Caki2 (cell line): ENCODE results near the gene ZSCAN5A. TPM values are rescaled to one million over a fixed set of nuclear protein-coding genes. Genes with fewer than 3 reads are reported as not detected.
"Not testable (repeated sequence)": the region's sequence is repeated elsewhere in the genome, so short reads cannot be mapped to it uniquely, and the experiment has no call there.

Experiments used
- DNase-seq: peaks from one replicate; pipeline ENCODE4 v3.0.0-alpha.2; 2015; ENCODE audit warnings: low read depth
- in situ Hi-C: cut with HindIII; loops from 2 replicates; pipeline ENCODE4 v1.10.0; 2016; ENCODE audit warnings: low sequenced_read_pairs, low pct_unique_long_range_greater_than_20kb, mixed read lengths
- total RNA-seq: library from RNA; depleted of rRNA; stranded (reverse); fragments of >200 nt; shearing (Covaris generic); gene quantifications from 2 replicates; pipeline ENCODE4 v1.2.3, GENCODE V29; 2014; ENCODE audit warnings: low replicate concordance

The ZSCAN5A gene
- total RNA-seq, 1 experiment from 2014 or later: 3.2 TPM

DNA sequence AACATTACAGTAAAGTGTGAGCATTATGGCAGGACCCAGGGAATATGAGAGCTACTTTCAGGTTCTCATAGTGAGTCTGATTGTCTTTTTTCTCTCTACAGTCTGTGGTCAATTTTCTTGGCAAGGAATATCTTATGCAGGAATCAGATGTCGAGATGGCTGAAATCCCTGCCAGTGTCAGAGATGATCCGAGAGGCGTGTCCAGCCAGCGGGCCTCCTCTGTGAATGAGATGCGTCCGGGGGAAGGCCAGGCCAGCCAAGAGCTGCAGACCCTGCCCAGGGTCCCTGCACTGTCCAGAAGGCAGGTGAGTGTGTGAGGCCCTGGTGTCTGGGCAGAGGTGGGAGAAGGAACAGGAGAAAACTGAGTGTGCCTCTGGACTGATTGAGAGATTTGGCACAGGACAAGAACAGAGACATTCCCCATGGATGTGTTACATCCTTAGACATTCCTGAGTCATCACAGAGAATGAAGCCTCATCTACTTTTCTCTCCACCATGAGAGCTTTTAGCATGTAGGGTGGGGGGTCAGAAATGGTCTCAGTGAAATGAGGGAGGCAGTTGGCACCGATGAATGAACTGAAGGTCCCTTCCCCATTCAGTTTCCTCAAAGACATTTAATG, 69.4 kb downstream of the ZSCAN5A start:
- in situ Hi-C loops: no loop called here
- no peak for DNase-seq

DNA sequence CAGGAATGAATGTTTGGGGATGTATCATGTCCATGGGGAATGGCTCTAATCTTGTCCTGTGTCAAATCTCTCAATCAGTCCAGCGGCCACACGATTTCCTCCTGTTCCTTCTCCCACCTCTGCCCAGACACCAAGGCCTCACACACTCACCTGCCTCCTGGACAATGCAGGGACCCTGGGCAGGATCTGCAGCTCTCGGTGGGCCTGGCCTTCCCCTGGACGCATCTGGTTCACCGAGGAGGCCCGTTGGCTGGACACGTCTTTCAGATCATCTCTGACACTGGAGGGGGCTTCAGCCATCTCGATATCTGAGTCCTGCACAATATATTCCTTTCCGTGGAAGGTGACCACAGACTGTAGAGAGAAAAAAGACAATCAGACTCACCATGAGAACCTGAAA, 91.2 kb downstream of the ZSCAN5A start:
- DNase-seq: no peak
- in situ Hi-C loops: no loop called here

DNA sequence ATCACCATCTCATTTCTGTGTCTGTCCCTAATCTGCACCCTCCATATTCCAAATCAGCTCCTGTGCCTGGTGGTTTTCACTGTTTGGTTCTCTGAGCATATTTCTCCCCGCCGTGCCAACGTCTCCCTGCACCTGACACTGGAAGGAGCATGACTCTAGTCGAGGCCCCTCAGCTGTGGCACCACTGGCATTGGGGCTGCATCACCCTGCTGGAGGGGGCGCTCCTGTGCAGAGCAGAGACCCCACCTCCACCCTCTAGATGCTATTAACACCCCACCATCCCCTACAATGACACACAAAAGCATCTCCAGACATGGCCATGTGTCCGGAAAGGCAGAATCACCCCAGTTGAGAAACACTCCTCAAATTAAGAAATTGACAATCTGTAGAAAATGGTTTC, 91.7 kb downstream of the ZSCAN5A start:
- in situ Hi-C loops: no loop called here
- DNase-seq: no peak

DNA sequence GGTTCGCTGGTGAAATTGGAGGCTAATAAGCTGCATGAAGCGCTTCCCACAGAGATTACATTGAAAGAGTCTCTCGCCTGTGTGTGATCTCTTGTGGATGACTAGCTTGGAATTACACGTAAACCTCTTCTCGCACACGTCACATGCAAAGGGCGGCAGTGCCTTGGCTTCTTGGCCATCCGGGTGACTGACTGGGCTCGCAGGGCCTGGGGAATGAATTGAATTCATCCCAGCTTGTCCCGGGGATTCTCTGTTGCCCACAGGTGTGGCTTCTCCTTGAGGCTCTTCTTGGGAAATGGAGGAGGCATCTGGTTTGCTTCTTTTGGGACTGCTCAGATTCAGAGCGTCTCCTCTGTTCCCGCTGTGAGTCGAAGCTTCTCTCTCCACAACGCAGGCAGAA, 92.8 kb downstream of the ZSCAN5A start:
- in situ Hi-C loops: no loop called here

DNA sequence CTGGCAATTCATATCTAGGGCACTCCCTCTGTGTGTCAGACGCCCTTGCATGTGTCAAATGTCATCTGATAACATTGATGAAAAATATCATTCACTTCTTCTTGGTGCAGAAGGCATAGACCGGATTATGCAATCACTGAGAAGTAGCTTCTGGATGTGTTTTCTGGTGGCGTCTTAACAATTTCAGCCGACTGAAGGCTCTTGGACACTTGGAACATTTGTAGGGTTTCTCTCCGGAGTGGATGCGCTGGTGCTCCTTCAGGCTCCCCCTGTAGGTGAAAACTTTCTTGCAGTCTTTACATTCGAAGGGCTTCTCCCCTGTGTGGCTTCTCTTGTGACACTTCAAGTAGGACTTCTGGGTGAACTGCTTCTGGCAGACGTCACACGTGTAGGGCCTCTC, 93.2 kb downstream of the ZSCAN5A start:
- in situ Hi-C loops, DNase-seq: not testable (repeated sequence)

More for the DNA sequence above, 92.8 kb downstream of the ZSCAN5A start:
- DNase-seq: no peak

DNA sequence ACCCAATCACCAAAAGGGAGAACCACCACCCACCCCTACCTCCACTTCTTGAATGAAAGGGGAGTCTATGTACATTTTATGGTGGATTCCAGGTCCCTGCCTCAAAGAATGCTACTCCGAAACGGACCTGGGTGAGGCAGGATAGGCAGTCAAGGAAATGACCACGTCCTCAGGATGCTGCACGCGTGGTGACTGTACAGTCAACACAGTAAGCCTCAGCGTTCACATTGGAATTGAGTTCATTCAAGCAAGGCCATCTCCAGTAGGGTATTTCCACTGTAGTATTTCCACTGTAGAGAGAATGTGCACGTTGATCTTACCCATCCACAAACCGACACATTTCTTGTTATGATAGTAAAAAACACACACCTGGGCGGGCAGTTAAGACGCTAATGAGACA, 95.7 kb downstream of the ZSCAN5A start:
- in situ Hi-C loops: no loop called here
- DNase-seq: no peak

DNA sequence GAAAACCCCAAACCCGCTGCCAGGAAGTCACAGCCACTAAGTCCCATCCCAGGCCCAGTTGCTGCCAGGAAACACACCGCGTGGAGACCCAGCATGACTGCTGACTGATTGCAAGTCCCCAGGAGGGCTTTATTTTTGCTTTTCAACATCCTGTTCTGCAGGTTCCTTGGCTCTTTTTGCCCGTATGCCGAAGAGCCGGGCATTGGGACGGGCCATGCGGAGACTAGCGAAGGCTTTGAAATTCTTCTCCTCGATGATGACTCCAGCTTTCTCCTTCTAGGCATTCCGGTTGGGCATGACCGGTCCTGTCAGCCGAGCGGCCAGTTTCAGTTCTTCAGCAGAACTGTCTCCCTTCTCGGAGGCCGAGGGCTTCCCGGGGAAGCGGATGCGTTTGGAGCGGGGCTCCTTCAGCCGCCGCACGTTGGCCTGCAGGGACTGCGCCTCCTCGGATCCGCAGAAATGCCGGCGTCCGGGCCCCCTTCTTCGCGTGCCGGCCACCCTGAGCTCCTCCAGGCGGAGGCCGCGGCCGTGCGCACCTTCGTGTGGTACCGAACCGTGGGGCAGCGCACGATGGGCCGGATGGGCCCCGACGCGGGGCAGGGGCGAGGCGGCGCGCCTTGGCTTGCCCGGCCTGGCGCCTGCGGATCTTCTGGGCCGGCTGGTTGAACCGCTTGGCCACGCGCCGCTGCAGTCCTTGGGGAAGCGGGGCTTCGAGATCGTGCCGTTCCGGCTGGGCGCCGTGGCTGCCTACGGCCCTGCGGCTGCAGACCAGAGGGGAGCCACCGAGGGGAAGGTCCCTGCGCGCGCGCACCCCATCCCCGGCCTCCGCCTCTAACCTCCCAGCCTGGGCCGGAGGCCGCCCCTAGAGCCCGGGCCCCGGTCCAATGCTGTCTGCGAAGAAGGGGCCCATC, 97.3 kb downstream of the ZSCAN5A start:
- in situ Hi-C loops: no loop called here
- DNase-seq: no peak

DNA sequence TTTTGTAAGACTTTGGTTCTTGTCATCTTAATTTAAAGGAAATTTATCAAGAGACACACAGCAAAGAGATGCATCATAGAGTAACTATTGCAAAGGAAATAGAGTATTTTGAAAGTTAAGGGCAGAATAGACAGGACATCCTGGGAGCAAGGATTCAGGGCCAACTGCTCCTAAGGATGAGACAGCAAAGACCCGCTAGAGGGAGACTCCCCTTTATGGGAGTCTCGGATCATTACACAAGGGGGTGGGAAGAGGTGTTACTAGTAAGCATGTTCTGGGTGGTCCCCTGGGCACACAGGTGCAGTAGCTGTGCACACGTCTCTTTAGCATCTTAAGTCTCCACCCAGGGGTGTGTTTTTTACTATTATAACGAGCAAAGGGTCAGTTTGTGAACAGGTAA, 102.9 kb downstream of the ZSCAN5A start:
- no peak for DNase-seq
- in situ Hi-C loops: no loop called here

DNA sequence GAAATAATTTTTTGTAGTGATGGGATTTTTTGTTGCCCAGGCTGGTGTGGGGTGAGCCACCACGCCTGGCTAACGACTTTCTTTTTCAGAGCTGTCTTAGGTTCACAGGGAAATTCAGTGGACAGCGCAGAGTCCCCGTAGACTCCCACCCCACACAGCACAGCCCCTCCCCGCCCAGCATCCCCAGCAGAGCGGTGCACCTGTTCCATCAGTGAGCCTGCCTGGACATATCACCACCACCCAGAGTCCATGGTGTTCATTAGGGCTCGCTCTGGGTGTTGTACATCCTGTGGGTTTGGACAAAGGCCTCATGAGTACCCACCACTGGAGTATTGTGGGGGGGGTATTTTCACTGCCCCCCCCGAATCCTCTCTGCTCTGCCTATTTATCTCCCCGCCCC, 104.6 kb downstream of the ZSCAN5A start:
- DNase-seq, in situ Hi-C loops: not testable (repeated sequence)

DNA sequence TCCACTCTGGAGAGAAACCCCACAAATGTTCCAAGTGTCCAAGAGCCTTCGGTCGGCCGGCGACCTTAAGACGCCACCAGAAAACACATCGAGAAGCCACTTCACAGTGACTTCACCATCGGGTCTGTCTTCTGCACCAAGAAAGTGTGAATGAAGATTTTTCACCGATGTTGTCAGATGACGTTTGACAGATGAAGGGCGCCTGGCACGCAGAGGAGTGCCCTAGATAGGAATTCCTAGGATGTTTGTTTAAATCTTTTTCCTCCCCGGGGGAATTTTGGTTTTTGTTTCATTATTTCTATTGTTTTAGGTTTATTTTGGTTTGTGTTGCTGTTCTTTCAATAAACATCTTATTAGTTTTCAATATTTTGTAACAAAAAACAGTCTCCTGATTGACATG, 105.5 kb downstream of the ZSCAN5A start:
- DNase-seq: no peak

DNA sequence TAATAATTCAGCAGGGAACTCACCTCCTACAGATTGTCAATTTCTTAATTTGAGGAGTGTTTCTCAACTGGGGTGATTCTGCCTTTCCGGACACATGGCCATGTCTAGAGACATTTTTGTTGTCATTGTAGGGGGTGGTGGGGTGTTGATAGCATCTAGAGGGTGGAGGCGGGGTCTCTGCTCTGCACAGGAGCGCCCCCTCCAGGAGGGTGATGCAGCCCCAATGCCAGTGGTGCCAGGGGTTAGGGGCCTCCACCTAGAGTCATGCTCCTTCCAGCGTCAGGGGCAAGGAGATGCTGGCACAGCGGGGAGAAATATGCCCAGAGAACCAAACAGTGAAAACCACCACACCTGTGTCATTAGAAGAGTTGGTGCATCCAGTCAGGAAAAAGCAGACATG, 107.1 kb downstream of the ZSCAN5A start:
- in situ Hi-C loops, DNase-seq: not testable (repeated sequence)

More for the DNA sequence above, 105.5 kb downstream of the ZSCAN5A start:
- in situ Hi-C loops: no loop called here

DNA sequence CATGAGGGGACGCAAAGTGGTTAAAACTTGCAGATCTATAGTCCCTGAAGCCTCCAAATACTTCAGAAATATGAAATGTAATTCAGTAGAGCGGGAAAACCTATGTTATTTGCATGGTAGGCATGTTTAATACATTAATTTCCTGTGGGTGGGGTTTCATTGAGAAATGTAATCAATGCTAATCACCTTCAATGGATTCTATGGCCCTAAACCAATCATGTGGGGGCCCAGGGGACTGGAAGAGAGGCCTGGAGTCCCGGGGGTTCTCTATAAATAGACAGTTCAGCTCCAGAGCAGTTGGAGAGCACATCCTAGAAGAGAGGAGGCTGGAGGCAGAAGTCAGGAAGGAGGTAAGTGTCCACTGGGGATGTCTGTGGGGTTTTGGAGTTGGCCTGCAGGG, 112.7 kb downstream of the ZSCAN5A start, which contains the start of gene ZSCAN5C:
Gene ZSCAN5C (plus strand): TSS at position 301 of the 400 bp plus-strand sequence. CDS start 3,641 bp downstream, outside the sequence.
- in situ Hi-C loops: no loop called here
- no peak for DNase-seq

DNA sequence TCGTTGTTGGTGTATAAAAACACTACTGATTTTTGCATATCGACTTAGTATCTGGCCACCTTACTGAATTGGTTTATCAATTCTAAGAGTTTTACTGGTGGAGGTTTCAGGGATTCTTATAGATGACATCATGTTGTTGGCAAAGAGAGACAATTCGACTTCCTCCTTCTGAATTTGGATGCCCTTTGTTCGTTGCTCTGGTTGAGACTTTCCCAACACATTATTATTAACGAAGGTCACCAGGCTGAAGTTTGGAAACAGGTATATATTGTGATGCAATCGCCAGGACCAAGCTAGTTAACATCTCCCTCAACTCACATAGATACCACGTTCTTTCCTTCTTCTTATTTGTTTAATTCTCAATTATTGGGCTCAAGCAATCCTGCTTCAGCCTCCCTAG, 115.0 kb downstream of the ZSCAN5A start:
- in situ Hi-C loops: no loop called here
- DNase-seq: no peak

DNA sequence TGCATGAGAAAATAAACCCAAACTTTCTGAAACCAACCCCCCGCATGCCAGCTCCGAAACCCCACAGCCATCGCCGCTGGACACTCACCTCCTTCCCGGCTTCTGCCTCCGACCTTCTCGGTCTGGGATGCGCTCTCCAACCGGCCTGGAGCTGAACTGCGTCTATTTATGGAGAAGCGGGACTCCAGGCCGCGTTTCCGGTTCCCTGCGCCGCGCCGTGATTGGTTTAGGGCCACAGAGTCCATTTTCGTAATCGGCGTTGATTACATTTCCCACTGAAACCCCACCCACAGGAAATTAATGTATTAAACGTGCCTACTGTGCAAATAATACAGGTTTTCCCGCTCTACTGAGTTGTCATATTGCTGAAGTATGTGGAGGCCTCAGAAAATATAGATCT, 117.0 kb downstream of the ZSCAN5A start, which contains the start of gene ZSCAN5B:
Gene ZSCAN5B (minus strand): TSS at position 138 of the 400 bp plus-strand sequence. CDS start 4,731 bp downstream, outside the sequence.
- DNase-seq, in situ Hi-C loops: not testable (repeated sequence)

DNA sequence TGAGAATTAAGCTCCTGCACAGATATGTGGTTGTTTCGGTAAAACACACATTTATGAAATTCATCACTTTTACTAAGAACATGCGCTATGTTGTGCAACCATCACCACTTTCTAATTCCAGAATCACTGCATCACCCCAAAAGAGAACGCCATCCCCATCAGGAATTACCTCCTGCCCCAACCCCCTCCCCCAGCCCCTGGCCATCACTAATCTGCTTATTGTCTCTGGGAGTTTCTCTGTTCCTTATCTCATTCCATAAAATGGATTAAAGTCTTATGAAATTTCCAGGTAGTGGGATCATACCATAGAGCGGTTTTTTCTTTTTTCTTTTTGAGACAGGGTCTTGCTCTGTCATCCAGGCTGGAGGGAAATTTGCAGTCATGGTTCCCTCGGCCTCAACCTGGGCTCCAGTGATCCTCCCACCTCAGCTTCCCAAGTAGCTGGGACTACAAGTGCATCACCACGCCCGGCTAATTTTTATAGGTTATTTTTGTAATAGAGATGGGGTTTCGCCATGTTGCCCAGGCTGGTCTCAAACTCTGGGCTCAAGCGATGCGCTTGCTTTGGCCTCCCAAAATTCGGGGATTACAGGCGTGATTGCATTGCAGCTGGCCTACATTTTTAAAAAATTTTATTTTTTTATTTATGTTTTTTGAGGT, 120.5 kb downstream of the ZSCAN5A start:
- no peak for DNase-seq
- in situ Hi-C loops: no loop called here

DNA sequence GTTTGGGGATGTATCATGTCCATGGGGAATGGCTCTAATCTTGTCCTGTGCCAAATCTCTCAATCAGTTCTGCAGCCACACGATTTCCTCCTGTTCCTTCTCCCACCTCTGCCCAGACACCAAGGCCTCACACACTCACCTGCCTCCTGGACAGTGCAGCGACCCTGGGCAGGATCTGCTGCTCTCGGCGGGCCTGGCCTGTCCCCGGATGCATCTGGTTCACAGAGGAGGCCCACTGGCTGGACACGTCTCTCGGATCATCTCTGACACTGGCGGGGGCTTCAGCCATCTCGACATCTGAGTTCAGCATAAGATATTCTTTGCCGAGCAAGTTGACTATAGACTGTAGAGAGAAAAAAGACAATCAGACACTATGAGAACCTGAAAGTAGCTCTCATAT, 122.9 kb downstream of the ZSCAN5A start:
- DNase-seq: no peak
- in situ Hi-C loops: no loop called here

DNA sequence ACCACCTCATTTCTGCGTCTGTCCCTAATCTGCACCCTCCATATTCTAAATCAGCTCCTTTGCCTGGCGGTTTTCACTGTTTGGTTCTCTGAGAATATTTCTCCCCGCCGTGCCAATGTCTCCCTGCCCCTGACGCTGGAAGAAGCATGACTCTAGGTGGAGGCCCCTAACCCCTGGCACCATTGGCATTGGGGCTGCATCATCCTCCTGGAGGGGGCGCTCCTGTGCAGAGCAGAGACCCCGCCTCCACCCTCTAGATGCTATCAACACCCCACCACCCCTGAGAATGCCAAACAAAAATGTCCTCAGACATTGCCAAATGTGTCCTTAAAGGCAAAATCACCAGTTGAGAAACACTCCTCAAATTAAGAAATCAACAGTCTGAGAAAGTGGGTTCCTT, 123.5 kb downstream of the ZSCAN5A start:
- in situ Hi-C loops: no loop called here
- DNase-seq: no peak

DNA sequence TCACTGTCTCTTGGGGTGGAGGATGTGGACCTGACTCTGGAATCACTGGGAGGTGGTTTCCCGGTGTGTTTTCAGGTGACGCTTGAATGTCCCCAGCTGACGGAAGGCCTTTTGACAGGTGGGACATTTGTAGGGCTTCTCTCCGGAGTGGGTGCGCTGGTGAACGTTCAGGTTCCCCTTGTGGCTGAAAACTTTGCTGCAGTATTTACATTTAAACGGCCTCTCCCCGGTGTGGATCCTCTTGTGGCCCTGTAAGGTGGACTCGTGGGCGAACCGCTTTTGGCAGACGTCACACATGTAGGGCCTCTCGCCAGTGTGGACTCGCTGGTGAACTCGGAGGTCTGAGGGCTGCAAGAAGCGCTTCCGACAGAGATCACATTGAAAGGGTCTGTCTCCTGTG, 124.9 kb downstream of the ZSCAN5A start:
- in situ Hi-C loops: no loop called here
- DNase-seq: no peak
